GM21576 (cell line): ENCODE data around the gene MAML3.
A peak's percentile ranks its signal among the peaks of the same experiment; 100 is the strongest.

Source experiments
- ATAC-seq: cut with Tn5 transposase; IDR thresholded peaks from one replicate; pipeline ENCODE4 v1.9.1; 2021; ENCODE audit warnings: mild to moderate bottlenecking, moderate library complexity; ENCODE audit not compliant: unreplicated experiment

MAML3 gene

DNA sequence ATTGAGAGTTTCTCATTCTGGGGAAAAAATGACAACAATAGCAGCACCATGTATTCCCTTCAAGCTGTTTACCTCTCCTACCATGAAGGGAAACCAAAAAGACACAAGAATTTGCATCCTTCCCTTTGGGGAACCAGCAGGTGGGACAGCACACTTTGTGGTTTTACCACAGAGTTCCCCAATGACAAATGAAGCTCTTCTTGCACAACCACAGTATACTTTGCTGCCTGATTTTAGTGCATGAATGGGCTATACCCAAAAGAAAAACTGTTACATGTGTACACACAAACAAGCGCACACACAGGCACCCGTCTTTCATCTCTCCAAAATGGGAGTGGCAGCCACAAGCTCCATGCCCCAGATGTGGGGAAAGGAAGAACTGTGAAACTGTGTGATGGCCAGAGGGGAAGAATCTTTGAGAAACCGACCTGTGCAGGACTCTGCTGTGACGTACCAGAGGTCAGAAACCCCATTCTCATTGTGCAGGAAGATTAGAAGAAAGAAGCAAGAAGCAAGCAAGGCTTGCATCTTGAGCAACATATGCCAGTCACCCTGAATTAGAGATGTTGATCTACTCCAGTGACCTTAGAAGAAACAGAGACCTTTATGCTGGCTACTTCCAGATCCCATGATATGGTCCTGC, 2.7 kb upstream of the MAML3 start:
- ATAC-seq, result peak; percentile 53

DNA sequence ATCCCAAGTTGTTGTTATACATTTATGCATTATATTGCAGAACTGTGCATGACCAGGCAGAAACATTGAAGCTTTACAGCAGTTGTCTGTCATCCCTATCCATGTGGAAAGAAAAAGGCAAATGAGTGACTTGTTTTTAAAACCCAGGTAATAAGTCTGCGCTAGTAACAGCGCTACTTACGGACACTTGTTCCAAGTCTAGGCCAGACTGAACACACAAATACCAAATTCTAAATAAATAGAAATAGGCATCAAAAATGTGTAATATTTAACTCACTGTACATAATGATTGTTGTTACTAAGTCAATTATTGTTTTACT, 548 bp upstream of the MAML3 start:
- ATAC-seq, result no peak

- ATAC-seq, result no peak
These were observed 616 bp downstream of the MAML3 start for GRCh38 chr4:140153419-140153717.

GRCh38 chr4:140152751-140153418, 1.1 kb downstream of the MAML3 start:
- no peak for ATAC-seq

DNA sequence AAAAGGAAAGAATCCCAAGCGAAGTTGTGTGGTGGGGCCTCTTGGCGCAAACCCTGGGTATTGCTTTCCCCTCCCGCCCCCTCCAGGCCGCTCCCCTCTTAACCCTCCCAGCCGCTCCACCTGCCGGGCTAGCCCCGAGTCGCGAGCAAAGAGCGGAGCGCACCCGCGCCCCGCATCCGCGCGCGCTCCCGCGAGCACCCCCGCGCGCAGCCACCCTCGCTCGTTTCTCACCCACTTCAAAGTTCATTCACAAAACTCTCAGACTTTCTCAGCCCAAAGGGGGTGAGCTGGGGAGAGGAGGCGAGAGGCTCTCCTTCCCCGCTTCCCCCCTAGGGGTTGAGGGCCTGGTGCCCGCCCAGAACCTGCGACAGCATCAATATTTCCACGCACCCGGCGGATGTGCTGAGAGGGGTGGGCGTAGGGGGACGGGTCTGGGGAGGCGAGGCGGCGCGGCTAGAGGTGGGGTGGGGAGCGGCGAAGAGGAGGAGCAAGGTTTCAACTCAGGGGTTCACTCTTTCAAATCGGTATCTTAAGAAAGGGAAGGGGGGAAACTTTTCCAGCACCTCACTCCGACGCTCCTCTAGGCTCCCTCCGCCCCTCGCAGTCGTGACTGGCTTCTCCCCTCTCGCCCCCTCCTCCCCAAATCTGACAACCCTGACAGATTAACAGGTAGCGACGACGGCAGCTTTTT, 1.8 kb downstream of the MAML3 start:
- ATAC-seq, result no peak

GRCh38 chr4:140151699-140152012, 2.3 kb downstream of the MAML3 start:
- no peak for ATAC-seq

- no peak for ATAC-seq
These were observed 2.9 kb downstream of the MAML3 start for GRCh38 chr4:140150886-140151698.

DNA sequence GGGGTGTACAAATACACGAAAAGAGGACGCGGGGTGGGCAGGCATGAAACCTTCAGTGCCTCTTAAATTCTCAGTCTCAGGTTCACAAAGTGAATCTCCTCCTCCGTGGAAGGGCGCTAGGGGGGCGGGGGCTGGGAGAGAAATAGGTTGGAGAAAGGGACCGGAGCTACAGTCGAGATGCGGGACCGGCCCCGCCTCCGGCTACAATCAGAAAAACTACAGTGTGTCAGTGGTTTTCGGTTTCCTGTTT, 3.4 kb downstream of the MAML3 start:
- ATAC-seq, result no peak

GRCh38 chr4:140149846-140150635, 3.9 kb downstream of the MAML3 start:
- ATAC-seq, result no peak

DNA sequence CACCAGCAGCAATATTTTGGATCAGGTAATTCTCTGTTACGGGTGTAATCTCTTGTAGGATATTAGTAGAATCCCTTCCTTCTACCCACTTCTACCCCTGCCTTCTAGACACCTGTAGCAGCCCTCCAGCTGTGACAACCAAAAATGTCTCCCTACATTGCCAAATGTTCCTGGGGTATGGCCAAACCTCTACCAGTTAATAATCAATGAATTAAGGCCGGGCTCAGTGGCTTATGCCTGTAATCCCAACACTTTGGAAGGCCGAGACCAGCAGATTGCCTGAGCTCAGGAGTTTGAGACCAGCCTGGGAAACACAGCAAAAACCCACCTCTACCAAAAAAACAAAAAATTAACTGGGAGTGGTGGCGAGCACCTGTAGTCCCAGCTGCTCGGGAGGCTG, 9.9 kb downstream of the MAML3 start:
- no peak for ATAC-seq

GRCh38 chr4:140141210-140141835, 12.7 kb downstream of the MAML3 start:
- ATAC-seq, result no peak

- ATAC-seq, result no peak
These were observed 13.4 kb downstream of the MAML3 start for GRCh38 chr4:140140566-140140965.

- no peak for ATAC-seq
These were observed 15.6 kb downstream of the MAML3 start for GRCh38 chr4:140138428-140138827.

GRCh38 chr4:140137671-140138070, 16.3 kb downstream of the MAML3 start:
- no peak for ATAC-seq

DNA sequence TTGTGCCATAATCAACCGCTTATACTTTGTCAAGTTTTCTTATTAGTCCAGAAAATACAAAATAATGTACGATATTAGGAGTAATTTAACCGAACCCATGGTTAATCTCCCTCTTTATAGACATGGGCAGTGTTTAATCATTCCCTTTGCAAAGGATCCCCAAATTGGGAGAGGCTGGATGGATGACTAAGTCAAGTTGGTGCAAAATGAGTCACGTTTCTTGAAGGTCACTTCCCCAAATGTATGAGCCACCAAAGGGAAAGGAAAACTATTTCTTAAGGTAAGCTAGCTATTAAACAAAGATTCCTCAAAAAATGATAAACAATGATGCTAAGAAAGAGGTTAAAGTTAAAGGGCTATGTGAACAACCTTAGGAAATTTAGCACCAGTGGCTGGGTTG, 17.5 kb downstream of the MAML3 start:
- no peak for ATAC-seq

- ATAC-seq, result no peak
These were observed 18.4 kb downstream of the MAML3 start for GRCh38 chr4:140135529-140136088.

DNA sequence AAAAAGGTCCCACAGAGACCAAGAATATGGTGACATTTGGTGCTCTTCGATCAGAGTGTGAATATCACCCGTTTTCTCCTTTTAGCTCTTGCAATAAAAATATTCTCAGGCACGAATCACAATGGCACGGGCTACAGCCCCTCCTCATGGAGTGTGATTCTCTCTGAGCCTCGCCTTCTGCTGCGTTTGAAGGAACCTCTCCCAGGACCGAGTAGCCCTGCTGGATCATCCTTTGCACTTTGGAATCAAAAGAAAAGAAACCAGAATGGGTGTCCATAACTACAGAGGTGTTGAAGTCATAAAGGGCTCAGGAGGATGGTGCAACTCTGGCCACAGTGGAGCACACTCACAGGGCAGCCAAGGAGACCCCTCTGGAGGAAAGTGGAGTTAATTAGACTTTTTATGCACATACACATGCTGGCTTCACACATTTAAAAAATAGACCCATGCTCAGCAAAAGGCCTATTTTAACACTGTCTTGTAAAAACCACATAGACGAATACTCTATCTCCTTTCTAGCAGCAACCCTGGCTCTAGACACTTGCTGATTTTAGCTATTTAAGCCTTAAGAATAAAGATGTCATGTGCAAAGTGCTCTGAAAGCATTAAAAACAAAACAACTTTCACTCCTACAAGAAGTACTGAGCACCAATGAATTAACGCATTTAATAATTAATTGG, 19.1 kb downstream of the MAML3 start:
- no peak for ATAC-seq

DNA sequence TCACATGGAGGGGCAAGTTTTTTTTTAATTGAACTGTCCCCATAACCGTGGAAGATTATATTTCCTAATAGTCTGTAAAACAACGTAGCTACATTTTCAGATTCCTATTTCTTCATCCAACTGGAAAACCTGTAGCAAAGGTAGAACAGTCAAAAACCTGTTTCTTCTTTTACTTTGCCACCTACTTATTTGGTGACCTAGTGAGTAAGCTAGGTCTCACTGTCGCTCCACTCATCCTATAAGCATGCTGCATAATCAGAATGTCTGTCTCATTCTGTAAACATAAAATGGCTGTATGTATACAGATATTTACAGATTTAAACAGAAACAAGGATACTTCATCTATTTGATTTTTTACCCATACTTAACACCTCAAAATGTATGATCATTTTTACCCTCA, 20.4 kb downstream of the MAML3 start:
- no peak for ATAC-seq

GRCh38 chr4:140131675-140132229, 22.2 kb downstream of the MAML3 start:
- ATAC-seq, result no peak

DNA sequence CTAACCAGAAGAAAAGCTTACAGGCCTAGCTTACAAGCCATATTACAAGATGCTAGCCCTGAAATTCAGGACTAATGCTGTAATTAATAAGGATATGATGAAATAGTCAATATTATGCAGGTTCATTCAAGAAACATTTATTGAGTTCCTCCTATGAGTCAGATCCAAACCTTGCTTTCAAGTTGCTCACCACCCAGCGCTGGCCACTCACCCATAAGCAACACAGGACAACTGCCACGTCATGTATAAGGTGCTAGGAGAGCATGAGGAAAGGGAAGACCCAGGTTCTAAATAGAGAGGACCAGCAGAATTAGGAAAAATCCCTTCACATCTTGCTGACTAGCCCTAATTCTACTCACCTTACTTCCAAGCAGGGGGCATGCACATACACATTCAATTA, 23.3 kb downstream of the MAML3 start:
- ATAC-seq, result no peak
